HG03066 (cell line): ENCODE measurements around the gene SMNDC1.
"Not testable (repeated sequence)": the region's sequence is repeated elsewhere in the genome, so short reads cannot be mapped to it uniquely, and the experiment has no call there.

Experiments used
- ATAC-seq: cut with Tn5 transposase; IDR thresholded peaks from one replicate; pipeline ENCODE4 v1.9.1; 2021; ENCODE audit warnings: low read depth; ENCODE audit not compliant: unreplicated experiment

The SMNDC1 gene

GRCh38 chr10:110286841-110287240 lies 17.9 kb downstream of the SMNDC1 start:
- no peak for ATAC-seq

DNA sequence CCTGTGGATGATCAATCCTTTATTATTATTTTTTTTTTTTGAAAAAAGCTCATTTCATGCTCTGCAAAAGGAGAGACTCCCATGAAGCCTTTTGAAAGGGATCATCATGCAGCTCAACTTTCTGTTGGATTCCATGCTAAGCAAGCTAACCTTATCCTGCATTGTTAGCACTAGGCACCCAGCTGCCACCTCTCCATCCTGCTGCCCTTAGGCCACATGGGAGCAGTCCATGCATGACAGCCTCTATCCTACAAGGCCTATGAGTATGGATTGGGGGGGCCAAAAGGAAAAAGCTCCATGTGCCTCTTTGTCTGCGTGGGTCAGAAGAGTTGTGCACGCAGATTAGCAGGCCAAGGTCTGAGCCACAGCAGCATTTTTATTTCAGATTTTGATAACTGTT lies 19.2 kb downstream of the SMNDC1 start:
- ATAC-seq = no peak

GRCh38 chr10:110284262-110284661 lies 20.5 kb downstream of the SMNDC1 start:
- no peak for ATAC-seq

DNA sequence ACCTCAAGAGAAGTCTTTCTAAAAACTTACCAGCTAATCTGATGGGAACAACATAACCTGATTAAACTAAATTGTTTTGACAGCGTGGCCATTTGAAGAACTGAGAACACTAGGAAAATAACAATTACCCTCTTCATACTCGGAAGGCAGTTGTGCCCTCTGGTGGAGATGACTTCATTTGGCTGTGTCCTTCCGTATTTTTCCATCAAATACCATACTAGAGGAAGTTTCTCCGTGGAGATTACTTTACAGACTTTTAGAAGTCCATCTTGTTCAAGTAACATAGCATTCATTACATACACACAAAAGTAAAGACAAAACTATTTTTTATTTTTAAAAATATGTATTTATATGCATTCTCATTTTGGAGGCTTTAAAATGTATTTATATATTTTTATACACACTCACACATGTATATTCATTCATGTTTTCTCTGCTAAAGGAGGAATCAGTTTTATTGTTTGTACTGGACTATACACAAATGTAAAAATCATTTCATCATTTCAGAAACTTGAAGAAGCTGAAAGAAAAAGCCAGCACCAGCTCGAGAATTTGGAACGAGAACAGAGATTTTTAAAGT lies 25.2 kb downstream of the SMNDC1 start:
- ATAC-seq = no peak

DNA sequence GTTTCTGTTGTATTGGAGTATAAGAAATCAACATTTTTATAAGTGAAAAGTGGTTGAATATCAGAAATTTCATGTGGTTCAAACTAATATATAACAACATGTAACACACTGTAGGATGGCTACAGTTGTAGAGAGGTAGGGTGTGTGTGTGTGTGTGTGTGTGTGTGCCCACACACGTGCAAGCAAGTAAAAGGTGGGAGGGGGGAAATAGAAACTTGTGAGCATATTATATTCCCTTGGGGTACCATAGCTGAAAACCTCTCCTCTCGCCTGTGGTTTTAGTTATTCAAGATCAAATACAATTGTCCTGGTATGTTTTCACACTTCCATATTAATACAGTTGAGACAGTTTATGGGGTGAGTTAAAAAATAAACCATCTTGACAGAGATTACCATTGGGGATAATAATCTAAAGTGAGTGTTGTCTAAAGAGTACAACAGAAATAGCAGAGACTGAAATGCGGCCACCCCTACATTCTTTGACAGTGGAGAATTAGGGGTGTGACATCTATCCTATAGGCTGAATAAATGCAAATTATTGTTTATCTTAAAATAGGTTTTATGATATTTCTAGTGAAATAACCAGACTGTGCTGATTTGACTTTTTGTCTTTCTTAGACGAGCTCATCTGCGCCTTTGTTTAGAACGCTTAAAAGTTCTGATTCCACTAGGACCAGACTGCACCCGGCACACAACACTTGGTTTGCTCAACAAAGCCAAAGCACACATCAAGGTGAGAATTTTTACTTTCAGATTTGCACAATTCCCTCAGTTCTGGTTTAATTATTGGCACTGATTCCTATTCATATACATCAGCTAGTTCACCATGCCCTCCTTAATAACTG lies 25.9 kb downstream of the SMNDC1 start:
- ATAC-seq = no peak

- ATAC-seq = no peak
These were observed 27.1 kb downstream of the SMNDC1 start for GRCh38 chr10:110277591-110277990.

DNA sequence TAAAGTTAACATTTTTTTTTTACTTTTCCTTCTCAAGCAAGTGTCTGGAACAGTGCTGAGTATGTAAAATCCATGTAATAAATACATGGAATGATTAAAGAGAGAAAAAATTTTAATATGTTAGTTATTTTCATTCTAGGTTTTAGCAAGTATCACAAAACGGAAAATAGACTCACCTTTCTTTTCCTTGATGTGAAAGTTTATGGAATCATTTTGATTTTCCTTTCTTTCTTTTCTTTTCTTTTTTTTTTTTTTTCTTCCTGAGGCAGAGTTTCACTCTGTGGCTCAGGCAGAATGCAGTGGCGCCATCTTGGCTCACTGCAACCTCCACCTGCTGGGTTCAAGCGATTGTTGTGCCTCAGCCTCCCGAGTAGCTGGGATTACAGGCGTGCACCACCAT lies 28.1 kb downstream of the SMNDC1 start:
- no peak for ATAC-seq

DNA sequence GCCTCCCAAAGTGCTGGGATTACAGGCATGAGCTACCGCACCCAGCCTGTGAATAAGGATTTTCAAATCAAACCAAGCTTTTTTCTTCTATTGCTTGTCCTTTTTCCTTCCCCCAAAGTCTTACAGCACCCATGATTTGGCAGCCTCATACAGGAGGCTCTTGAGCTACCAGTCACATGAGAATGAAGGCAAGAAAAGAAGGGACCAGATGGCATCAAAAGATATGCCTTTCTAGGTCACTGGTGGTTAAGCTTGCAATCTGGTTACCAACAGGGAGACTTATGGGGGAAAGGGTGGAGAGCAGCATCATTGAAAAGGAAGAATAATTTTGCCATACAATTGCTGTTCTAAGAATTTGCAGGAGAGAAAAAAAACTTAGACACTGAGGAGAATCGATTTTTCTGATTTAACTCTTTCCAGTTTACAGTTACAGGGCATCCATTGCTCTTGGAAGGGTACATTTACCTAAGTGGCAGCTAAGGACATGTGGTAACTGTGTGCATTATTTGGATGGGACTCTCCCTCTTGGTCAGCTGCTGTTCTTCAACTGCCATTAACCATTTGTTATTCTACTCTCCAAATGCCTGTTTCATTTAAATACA lies 29.5 kb downstream of the SMNDC1 start:
- no peak for ATAC-seq

DNA sequence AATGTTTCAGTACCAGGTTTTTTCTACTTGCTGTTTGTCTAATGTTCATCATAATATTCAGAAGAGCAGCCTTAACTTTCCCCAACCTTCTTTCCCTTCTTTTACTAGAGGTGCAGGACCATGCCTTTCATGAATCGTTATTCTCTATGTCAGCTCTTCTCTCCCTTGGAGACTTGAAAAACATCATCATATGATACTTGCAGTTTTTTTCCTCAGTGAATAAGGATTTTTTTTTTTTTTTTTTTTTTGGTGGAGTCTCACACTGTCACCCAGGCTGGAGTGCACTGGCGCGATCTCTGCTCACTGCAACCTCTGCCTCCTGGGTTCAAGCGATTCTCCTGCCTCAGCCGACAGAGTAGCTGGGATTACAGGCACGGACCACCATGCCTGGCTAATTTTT lies 30.1 kb downstream of the SMNDC1 start:
- ATAC-seq = no peak

GRCh38 chr10:110274072-110274627 lies 30.6 kb downstream of the SMNDC1 start:
- ATAC-seq = no peak

DNA sequence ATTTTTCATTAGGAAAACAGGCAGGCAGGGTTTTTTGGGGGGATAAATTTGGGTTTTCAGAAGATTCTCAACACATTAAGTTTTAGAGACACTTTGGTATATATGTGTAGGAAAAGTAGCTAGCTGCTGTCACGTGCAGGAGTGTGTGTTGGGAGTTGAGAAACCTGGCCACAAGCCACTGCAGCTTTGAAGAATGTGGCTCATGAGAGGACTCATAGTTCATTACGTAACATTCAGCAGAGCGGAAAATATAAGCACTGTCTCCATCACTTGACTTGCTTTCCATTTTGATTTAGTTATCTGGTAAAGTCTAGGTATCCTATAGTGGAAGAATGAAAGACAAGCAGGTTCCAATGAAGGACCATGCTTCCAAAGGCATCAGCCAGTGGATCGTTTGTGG lies 31.2 kb downstream of the SMNDC1 start:
- no peak for ATAC-seq

DNA sequence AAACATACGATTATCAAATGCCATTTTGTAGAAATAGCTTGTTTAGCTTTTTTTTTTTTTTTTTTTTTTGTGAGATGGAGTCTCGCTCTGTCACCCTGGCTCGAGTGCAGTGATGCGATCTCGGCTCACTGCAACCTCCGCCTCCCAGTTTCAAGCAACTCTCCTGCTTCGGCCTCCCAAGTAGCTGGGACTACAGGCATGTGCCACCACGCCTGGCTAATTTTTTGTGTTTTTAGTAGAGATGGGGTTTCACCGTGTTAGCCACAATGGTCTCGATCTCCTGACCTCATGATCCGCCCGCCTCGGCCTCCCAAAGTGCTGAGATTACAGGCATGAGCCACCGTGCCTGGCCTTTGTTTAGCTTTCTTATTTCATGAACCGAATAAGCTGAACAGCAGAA lies 31.7 kb downstream of the SMNDC1 start:
- ATAC-seq = not testable (repeated sequence)

DNA sequence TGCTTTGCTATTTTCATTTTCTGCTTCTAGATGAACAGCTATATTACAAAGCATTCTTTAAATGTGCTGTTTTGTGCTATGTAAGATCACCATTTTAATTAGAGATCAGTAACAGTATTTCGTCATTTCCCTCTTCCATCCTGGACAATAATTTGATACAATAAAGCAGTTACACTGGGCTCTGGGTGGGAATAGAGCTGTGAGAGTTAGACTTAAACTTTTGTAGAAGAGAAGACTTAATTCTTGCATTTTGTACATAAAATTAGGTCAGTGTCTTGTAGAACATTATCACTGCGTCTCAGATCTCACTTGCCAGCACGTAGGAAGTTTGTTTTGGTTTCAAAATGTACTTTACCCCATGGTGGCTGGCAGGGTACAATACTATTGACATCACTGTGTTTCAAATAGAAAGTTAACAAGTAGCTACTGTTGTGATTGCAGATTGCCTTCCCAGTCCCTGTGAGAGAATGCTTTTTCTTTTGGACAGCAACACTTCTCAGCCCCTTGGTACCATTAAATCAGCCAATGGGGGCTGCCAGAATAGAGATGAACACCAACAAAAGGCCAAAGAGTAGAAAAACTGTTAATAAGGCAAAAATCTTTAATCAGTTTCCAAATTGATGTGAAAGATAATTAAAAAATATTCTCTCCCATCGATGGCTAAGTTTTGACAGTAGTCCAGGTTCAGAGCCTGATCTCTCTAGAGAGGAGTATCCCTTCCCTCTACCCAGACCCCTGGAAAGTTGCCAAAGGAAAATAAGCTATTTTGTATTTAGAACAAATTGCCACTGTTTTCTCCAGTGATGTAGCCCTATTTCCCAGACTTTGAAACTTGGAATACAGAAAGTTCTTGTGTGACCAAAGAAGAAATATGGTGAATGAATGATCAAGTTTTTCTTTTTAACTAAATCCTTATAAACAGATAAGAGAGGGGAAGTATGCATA lies 35.1 kb downstream of the SMNDC1 start:
- ATAC-seq = no peak

DNA sequence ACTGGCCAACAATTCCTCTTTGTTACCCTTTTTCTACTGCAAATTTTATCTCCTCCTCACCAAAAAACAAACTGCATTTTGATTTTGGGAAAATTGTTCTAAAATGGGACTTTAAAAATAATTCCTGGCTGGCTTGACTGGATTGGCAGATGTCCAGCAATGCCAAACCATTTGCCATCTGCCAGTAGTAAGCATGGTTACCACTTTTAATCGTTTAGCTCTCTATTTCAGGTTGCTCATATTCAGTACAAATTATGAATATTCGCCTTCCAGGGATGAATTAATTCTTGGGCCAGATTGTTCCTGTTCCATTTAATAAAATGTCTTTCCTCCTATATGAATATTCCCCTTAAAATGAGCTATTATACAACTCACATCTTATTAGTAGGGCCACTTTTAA lies 35.7 kb downstream of the SMNDC1 start:
- ATAC-seq = no peak

GRCh38 chr10:110268442-110268841 lies 36.3 kb downstream of the SMNDC1 start:
- no peak for ATAC-seq

DNA sequence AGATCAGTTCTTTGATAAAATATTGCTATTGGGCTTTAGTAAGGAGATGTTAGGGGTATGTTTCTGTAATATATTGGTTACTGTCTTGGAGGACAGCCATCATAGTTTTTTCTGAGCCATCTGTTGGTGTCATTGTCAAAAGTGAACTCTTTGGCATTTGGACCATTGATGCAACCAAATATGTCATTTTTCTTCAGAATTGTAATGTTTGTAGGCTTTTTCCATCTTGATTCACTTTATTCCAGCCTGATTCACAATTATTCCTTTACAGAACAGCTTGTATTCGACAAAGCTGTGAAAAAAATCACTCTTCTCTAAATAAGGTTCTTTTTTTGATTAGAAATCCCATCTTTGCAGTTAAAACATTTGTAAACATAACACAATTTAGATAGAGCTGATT lies 37.4 kb downstream of the SMNDC1 start:
- no peak for ATAC-seq

DNA sequence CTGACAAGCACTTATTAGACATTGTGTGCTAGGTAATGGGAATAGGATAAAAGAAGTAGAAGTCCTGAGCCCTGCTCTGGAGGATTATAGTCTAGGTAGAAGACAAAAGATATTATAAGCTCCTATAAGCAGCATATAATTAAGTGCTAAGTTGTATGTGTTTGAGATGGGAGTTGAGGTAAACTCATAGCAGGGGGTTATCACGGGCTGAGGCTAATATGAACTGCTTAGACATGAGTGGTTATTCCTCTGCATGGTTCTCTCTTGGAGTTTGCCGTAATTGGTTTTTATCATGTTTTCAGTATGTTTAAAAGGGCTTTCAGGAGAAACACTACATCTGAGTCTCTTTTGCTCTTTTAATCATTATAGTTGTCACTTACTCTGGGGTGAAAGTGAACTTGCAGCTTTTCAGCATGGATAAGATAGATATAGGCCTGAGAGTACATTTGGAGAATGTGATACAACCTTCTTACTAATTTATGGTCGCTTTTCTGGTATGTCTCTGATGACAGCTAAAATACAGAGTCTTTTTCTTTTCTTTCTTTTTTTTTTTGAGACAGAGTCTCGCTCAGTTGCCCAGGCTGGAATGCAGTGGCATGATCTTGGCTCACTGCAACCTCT lies 39.0 kb downstream of the SMNDC1 start:
- no peak for ATAC-seq

- ATAC-seq = no peak
These were observed 41.6 kb downstream of the SMNDC1 start for GRCh38 chr10:110263164-110263563.

DNA sequence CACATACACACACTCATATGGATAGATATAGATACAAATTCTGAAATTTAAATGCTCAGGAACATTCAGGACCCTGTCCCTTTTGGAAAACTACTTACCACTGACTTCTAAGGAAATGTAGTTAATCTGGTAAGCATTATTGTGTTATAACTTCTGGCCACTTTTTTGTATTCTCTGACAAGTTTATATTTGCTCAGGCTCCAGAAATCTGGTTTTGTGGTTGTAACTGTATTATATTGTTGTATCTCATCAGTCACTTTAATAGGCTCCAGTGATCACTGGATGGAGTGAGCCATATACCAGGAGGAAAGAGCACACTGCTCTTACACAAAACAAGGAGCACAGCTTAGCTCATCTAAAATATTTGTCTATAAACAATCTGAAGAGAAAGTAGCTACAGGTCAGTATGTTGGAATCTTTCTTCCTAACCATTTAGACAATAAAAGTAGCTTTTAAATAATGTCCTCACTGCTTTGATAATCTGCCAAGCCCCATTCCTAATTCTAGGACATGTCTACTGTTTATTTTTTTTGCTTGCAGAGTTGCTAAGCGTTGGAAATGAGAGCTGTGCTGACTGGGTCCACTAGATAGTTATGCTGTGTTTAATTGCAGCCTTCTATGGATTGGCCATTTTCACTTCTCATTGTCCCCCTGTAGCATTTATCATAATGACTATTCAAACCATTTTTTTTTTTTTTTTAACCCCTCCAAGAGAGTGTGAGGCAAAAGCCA lies 43.8 kb downstream of the SMNDC1 start:
- ATAC-seq = no peak
